Measurements from ENCODE around the gene KTN1.

DNA sequence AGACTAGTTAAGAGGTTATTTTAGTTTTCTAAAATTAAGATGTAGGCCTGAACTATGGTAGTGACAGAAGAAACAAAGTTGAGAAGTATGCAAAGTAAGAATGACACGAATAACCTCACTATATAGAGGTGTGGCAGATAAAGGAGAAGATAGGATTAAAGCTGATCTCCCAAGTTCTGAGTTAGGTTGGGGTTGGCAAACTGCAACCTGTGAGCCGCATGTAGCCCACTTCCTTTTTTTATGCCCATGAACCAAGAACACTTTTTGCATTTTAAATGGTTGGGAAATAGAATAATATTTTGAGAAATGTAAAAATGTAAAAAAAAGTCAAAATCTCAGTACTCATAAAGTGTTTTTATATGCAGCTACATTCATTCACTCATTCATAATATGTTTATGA, 34.3 kb downstream of the KTN1 start:
- TF ChIP-seq, protein P1, sequence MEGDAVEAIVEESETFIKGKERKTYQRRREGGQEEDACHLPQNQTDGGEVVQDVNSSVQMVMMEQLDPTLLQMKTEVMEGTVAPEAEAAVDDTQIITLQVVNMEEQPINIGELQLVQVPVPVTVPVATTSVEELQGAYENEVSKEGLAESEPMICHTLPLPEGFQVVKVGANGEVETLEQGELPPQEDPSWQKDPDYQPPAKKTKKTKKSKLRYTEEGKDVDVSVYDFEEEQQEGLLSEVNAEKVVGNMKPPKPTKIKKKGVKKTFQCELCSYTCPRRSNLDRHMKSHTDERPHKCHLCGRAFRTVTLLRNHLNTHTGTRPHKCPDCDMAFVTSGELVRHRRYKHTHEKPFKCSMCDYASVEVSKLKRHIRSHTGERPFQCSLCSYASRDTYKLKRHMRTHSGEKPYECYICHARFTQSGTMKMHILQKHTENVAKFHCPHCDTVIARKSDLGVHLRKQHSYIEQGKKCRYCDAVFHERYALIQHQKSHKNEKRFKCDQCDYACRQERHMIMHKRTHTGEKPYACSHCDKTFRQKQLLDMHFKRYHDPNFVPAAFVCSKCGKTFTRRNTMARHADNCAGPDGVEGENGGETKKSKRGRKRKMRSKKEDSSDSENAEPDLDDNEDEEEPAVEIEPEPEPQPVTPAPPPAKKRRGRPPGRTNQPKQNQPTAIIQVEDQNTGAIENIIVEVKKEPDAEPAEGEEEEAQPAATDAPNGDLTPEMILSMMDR (IDR thresholded peaks at IDR 0.05; ENCODE audit: poor library complexity, severe bottlenecking) = no peak
- TF ChIP-seq EZH2 (IDR thresholded peaks at IDR 0.05; ENCODE audit: borderline replicate concordance, insufficient read depth, low read length, poor library complexity, severe bottlenecking) = no peak
- no peak for TF ChIP-seq RAD21 (conservative IDR thresholded peaks at IDR 0.05)
- TF ChIP-seq, protein P2, sequence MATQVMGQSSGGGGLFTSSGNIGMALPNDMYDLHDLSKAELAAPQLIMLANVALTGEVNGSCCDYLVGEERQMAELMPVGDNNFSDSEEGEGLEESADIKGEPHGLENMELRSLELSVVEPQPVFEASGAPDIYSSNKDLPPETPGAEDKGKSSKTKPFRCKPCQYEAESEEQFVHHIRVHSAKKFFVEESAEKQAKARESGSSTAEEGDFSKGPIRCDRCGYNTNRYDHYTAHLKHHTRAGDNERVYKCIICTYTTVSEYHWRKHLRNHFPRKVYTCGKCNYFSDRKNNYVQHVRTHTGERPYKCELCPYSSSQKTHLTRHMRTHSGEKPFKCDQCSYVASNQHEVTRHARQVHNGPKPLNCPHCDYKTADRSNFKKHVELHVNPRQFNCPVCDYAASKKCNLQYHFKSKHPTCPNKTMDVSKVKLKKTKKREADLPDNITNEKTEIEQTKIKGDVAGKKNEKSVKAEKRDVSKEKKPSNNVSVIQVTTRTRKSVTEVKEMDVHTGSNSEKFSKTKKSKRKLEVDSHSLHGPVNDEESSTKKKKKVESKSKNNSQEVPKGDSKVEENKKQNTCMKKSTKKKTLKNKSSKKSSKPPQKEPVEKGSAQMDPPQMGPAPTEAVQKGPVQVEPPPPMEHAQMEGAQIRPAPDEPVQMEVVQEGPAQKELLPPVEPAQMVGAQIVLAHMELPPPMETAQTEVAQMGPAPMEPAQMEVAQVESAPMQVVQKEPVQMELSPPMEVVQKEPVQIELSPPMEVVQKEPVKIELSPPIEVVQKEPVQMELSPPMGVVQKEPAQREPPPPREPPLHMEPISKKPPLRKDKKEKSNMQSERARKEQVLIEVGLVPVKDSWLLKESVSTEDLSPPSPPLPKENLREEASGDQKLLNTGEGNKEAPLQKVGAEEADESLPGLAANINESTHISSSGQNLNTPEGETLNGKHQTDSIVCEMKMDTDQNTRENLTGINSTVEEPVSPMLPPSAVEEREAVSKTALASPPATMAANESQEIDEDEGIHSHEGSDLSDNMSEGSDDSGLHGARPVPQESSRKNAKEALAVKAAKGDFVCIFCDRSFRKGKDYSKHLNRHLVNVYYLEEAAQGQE (IDR thresholded peaks at IDR 0.05; ENCODE audit: borderline replicate concordance) = no peak
- no peak for TF ChIP-seq POLR2AphosphoS5 (IDR thresholded peaks at IDR 0.05)

All from neural cell (in vitro differentiated cells).